GM12872 (cell line): ENCODE data around the gene PKIG.

Experiments
- CTCF ChIP-seq: IDR thresholded peaks from 3 replicates; pipeline ENCODE4 v1.5.1; 2011; ENCODE audit warnings: low read depth, mild to moderate bottlenecking, low read length, moderate library complexity; ENCODE audit not compliant: insufficient read depth

PKIG gene

GRCh38 chr20:44597930-44598329 lies 15.6 kb downstream of the PKIG start:
- no peak for TF ChIP-seq CTCF

DNA sequence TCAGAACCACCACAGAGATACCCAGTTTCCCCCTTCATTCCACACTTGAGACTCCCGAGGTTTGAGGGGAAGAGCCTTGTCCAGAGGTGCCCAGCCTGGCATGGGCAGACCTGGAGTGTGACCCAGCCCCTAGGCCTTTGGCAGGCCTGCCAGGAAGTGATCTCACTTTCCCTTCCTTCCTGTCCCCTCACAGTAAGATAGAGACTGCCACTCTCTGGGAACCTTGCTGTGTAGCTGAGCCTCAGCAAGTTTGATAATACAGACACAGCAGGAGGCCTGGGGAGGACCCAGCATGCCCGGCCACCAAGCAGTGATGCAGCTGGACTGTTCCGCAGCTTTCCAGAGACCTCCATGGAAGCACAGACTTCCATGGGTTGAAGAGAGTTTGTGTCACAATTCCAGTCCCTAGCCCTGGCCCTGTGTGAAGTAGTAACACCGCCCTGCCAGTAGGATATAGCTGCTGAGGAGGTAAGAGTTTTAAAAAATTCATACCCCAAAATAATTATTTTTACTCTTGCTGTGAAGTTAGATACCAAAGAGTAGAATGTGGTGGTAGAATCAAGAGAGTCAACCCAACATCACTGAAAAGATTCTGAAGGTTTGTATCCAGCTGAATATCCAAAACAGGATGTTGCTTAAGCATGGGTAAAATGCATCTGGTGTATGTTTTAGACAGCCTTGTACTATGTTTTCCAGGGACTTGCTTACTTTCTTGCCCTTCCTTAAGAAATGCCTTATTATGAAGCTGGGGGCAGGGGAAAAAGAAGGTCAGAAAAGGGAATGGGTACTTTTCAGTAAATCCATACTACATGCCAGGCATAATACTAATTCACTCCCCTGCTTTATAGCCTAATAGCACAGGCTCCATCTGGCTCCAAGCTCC lies 16.3 kb downstream of the PKIG start:
- peak; percentile 37; the same call in 2 of the 3 replicates for TF ChIP-seq CTCF

GRCh38 chr20:44599715-44600114 lies 17.3 kb downstream of the PKIG start:
- TF ChIP-seq CTCF, result no peak

- no peak for TF ChIP-seq CTCF
Observed at GRCh38 chr20:44600301-44600700, 17.9 kb downstream of the PKIG start.

DNA sequence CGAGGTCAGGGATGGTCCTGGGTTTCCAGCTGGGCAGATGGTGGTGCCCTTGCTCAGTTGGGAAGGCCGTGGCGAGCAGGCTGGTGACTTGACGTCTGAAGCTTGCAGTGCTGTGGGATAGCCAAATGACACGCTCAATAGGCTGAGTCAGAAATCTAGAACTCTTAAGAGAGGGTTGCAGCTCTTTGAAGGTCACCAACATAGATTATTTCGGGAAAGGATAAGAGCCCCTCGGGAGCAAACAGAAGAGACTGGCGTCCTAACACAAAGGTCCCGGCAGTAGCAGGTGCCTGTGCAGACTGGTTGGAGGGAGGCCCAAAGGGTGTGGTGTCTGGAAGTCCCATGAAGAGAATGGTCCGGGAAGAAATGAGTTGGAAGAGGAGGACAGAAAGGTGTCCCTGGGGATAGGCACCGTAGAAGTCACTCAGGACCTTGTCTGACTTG lies 18.4 kb downstream of the PKIG start:
- TF ChIP-seq CTCF, result no peak

DNA sequence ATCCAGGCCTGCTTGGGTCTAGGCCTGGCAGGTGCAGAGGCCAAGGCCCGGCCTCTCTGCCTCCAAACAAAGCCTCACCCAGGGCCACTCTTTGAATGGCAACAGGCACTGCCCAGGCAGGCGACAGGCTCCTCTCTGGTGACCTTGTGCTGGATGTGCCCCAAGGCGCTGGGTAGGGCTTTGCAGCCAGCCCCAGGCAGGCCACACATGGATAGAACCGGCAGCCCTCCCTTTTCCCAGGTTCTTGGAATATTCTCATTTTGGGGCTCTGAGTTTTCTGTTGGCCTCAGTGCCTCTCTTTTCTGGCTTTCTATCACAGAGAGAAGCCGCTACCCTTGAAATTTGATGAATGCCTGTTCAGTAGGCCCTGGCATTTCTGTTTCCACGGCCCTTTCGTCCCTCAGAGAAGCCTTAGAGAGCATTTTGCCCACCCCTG lies 18.9 kb downstream of the PKIG start:
- TF ChIP-seq CTCF, result no peak

- TF ChIP-seq CTCF, result no peak
Observed at GRCh38 chr20:44601801-44602204, 19.4 kb downstream of the PKIG start.
